SK-N-SH (cell line): Measurements from ENCODE around the gene SMYD3.

ENCODE experiments used
- EP300 ChIP-seq, 2 experiments: IDR thresholded peaks; 2 replicates each; pipeline versions ENCODE4 v1.4.0 to v1.6.1; 2012; ENCODE audit warnings: borderline replicate concordance in 1 of 2, low read depth in 1 of 2, low read length in 1 of 2
- MXI1 ChIP-seq: IDR thresholded peaks from 2 replicates; pipeline ENCODE4 v1.6.1; 2012; ENCODE audit warnings: mild to moderate bottlenecking, low read depth, low read length, improper control_type of control experiment
- POLR2AphosphoS5 ChIP-seq: IDR thresholded peaks from 2 replicates; pipeline ENCODE4 v1.6.1; 2012; ENCODE audit warnings: low read depth, low read length
- RCOR1 ChIP-seq: fragments of 150-350 bp; IDR thresholded peaks from 2 replicates; pipeline ENCODE4 v1.6.1; 2017; ENCODE audit warnings: antibody characterized with exemption, low read length
- RFX5 ChIP-seq: IDR thresholded peaks from 2 replicates; pipeline ENCODE4 v1.6.1; 2012; ENCODE audit warnings: mild to moderate bottlenecking, improper control_type of control experiment, low read length
- TAF1 ChIP-seq: IDR thresholded peaks from 2 replicates; pipeline ENCODE4 v1.6.1; 2012; ENCODE audit warnings: low read depth, mild to moderate bottlenecking, low read length, moderate library complexity, borderline replicate concordance
- YY1 ChIP-seq: IDR thresholded peaks from 2 replicates; pipeline ENCODE4 v1.4.0; 2012; ENCODE audit warnings: low read depth, mild to moderate bottlenecking
- TF ChIP-seq, protein P1 (sequence below): fragments of 200-600 bp; sonication (generic); IDR thresholded peaks from 2 replicates; pipeline ENCODE4 v1.6.1; 2017; ENCODE audit warnings: antibody characterized with exemption, mild to moderate bottlenecking, moderate library complexity
- TF ChIP-seq, protein P2 (sequence below): fragments of 150-350 bp; IDR thresholded peaks from 2 replicates; pipeline ENCODE4 v1.6.1; 2017; ENCODE audit warnings: antibody characterized with exemption, low read length, low read depth, borderline replicate concordance

DNA sequence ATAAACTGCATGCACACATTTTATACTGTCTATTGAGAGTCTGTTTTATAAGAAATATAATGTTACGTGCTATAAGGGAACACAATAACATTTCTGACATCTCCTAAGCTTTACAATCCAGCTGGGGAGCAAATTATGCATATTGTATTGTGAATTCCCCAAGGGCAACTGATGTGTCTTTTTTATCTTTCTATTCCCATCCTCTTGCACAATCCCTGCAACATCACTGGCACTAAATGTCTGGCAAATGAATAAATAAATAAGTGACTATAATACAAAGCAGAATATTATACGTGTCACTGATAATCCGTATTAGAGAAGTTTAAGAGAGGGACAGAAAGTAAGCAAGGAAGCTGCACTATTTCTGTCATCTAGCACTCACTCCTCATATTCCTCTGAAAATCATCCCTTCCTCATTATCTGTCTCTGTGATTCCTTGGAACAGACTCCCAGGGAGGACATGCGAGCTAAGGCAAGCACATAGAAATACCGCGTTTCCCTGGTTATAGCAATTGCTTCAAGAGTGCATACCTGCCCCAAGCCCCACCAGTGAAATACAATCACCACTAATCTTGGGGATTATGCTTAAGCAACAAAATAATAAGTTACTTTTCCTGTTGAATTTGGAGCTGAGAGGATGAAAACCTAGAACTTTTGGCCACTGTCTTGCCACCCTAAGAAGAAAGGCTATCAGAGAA lies 205.4 kb downstream of the SMYD3 start:
- TF ChIP-seq, protein P1, sequence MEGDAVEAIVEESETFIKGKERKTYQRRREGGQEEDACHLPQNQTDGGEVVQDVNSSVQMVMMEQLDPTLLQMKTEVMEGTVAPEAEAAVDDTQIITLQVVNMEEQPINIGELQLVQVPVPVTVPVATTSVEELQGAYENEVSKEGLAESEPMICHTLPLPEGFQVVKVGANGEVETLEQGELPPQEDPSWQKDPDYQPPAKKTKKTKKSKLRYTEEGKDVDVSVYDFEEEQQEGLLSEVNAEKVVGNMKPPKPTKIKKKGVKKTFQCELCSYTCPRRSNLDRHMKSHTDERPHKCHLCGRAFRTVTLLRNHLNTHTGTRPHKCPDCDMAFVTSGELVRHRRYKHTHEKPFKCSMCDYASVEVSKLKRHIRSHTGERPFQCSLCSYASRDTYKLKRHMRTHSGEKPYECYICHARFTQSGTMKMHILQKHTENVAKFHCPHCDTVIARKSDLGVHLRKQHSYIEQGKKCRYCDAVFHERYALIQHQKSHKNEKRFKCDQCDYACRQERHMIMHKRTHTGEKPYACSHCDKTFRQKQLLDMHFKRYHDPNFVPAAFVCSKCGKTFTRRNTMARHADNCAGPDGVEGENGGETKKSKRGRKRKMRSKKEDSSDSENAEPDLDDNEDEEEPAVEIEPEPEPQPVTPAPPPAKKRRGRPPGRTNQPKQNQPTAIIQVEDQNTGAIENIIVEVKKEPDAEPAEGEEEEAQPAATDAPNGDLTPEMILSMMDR: no peak
- no peak for TF ChIP-seq YY1
- TF ChIP-seq RFX5: no peak
- TF ChIP-seq RCOR1: no peak
- no peak for TF ChIP-seq MXI1
- no peak for TF ChIP-seq EP300 (IDR thresholded peaks at IDR 0.05; ENCODE audit: borderline replicate concordance in 1 of 2, low read depth in 1 of 2, low read length in 1 of 2)
- TF ChIP-seq, protein P2, sequence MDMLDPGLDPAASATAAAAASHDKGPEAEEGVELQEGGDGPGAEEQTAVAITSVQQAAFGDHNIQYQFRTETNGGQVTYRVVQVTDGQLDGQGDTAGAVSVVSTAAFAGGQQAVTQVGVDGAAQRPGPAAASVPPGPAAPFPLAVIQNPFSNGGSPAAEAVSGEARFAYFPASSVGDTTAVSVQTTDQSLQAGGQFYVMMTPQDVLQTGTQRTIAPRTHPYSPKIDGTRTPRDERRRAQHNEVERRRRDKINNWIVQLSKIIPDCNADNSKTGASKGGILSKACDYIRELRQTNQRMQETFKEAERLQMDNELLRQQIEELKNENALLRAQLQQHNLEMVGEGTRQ: no peak
- no peak for TF ChIP-seq TAF1
- no peak for TF ChIP-seq POLR2AphosphoS5
